ENCODE measurements around the gene GALNT16.

GALNT16 gene

GRCh38 chr14:69355154-69355597, 95.2 kb downstream of the GALNT16 start:
- no peaks in the 10 kb centered on the region for H3K27me3 ChIP-seq (ENCODE audit: low read depth)
- H3K36me3 ChIP-seq (replicated peaks), result no peaks in the 10 kb centered on the region
- no peak overlapping the region for H3K4me3 ChIP-seq
- H3K9me3 ChIP-seq, result no peaks in the 10 kb centered on the region
- in situ Hi-C loops (cut with MboI; ENCODE audit: low sequenced_read_pairs), result no loop called here
- no peaks in the 10 kb centered on the region for H3K4me1 ChIP-seq
- no peak for DNase-seq (ENCODE audit: low spot score in 2 of 2)

GRCh38 chr14:69355607-69356281, 95.8 kb downstream of the GALNT16 start:
- Histone ChIP-seq H3K9me3 (no peaks in the 10 kb centered on the region), H3K4me3 (no peak overlapping the region), H3K27me3 (ENCODE audit: low read depth) (no peaks in the 10 kb centered on the region), H3K36me3 (replicated peaks) (no peaks in the 10 kb centered on the region), H3K4me1 (no peaks in the 10 kb centered on the region)
- DNase-seq (ENCODE audit: low spot score in 2 of 2), result no peak
- in situ Hi-C loops (cut with MboI; ENCODE audit: low sequenced_read_pairs), result no loop called here

DNA sequence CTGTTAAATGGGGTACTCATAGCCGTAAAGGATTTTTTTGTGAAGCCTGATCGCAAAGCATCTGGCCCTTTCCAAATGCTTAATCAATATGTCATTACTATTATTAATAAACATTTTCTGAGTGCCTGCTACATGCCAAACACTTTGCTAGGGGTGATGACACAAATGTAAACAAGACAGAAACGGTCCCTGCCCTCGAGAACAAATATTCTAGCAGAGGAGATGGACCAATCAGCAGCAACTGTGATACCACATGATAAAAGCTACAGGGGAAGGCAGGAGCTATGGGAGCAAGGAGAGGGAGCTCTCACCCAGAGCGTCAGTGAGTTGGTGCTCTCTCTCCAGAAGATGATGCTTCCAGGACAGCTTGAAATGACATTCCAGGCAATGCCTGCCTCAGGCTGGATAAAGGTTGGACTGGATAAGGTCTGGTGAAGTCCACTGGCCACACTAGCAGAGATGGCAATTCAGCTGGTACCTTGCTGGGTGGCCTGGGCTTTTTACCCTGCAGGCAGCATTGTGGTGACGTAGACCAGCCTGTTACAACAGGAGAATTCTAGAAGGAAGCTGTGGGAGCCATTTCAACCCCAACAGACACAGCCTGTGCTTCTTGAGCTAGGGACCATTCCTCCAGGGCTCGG, 97.1 kb downstream of the GALNT16 start:
- H3K4me1 ChIP-seq, result no peaks in the 10 kb centered on the region

GRCh38 chr14:69357544-69358200, 97.7 kb downstream of the GALNT16 start:
- in situ Hi-C loops (cut with MboI; ENCODE audit: low sequenced_read_pairs), result no loop called here
- DNase-seq (ENCODE audit: low spot score in 2 of 2), result no peak
- Histone ChIP-seq H3K4me1 (no peaks in the 10 kb centered on the region), H3K9me3 (no peaks in the 10 kb centered on the region), H3K36me3 (replicated peaks) (no peaks in the 10 kb centered on the region), H3K27me3 (ENCODE audit: low read depth) (no peaks in the 10 kb centered on the region), H3K4me3 (no peak overlapping the region)

More for the DNA sequence above, 97.1 kb downstream of the GALNT16 start:
- Histone ChIP-seq H3K27me3 (ENCODE audit: low read depth) (no peaks in the 10 kb centered on the region), H3K36me3 (replicated peaks) (no peaks in the 10 kb centered on the region), H3K4me3 (no peak overlapping the region), H3K9me3 (no peaks in the 10 kb centered on the region)
- in situ Hi-C loops (cut with MboI; ENCODE audit: low sequenced_read_pairs), result no loop called here
- DNase-seq (ENCODE audit: low spot score in 2 of 2), result no peak

DNA sequence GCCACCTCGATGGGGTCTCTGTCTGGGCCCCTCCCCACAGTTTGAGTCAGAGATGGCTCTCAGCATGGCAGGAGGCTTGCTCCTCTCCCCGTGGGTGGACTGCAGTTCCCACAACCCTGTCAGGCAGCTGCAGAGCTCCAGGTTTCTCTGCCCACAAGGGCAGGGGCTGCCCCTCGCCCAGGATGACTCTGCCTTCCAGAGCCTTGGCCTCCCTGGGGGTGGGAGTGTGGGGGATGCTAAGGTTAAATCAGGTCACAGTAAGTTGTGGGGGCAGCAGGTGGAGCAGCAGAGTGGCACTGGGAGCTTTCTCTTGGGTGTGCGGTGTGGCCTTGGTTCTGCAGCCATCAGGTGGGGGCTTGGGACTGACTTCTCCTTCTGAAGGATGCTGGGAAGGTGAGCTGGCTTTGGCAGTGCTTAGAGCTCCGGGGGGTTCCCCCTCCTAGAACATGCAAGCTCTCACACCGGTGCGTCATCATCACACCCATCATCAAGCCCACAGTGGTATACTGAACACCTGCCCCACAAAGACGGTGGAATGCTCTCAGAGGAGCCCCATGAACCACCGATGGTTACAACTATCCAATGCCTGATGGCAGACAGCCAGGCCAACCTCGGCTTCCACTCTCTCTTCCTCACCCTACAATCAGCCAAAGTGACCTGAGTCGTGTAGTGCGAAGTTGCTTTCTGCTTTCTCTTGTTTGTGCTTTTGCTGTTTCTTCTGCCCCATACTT, 98.4 kb downstream of the GALNT16 start:
- Histone ChIP-seq H3K9me3 (no peaks in the 10 kb centered on the region), H3K36me3 (replicated peaks) (no peaks in the 10 kb centered on the region), H3K27me3 (ENCODE audit: low read depth) (no peaks in the 10 kb centered on the region), H3K4me3 (no peak overlapping the region), H3K4me1 (no peaks in the 10 kb centered on the region)
- DNase-seq (ENCODE audit: low spot score in 2 of 2), result no peak
- in situ Hi-C loops (cut with MboI; ENCODE audit: low sequenced_read_pairs), result no loop called here

GRCh38 chr14:69358966-69359365, 99.0 kb downstream of the GALNT16 start:
- H3K4me1 ChIP-seq, result no peaks in the 10 kb centered on the region
- in situ Hi-C loops (cut with MboI; ENCODE audit: low sequenced_read_pairs), result no loop called here
- H3K36me3 ChIP-seq (replicated peaks), result no peaks in the 10 kb centered on the region
- no peak for DNase-seq (ENCODE audit: low spot score in 2 of 2)
- H3K27me3 ChIP-seq (ENCODE audit: low read depth), result no peaks in the 10 kb centered on the region
- H3K4me3 ChIP-seq, result no peak overlapping the region
- H3K9me3 ChIP-seq, result no peaks in the 10 kb centered on the region

GRCh38 chr14:69360438-69361108, 100.6 kb downstream of the GALNT16 start:
- no peaks in the 10 kb centered on the region for H3K4me1 ChIP-seq
- DNase-seq (ENCODE audit: low spot score in 2 of 2), result peak in 1 of 2 experiments; percentile 39
- no peaks in the 10 kb centered on the region for H3K9me3 ChIP-seq
- in situ Hi-C loops (cut with MboI; ENCODE audit: low sequenced_read_pairs), result no loop called here
- H3K36me3 ChIP-seq (replicated peaks), result no peaks in the 10 kb centered on the region
- no peaks in the 10 kb centered on the region for H3K27me3 ChIP-seq (ENCODE audit: low read depth)
- no peak overlapping the region for H3K4me3 ChIP-seq

DNA sequence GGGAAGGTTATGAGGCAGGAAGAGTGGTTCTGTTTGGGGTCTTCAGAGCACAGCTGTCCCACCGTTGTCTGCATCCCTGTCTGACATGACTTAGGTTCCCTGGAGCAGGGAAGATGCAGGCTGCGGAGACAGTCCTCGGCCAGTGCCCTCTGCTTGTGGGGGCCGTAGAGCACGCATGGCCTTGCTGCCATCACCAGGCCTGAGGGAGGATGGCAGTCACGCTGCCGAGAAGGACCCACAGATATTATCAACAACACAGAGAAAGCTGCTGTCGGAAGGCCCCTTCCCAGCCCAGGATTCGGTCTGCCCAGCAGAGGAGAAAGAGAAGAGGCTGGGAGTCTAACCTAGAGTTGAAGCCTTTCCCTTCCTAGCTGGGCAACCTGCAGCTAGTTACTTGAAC, 103.1 kb downstream of the GALNT16 start:
- no peaks in the 10 kb centered on the region for H3K36me3 ChIP-seq (replicated peaks)
- H3K4me1 ChIP-seq, result no peaks in the 10 kb centered on the region
- no peaks in the 10 kb centered on the region for H3K9me3 ChIP-seq
- H3K4me3 ChIP-seq, result no peak overlapping the region
- no peaks in the 10 kb centered on the region for H3K27me3 ChIP-seq (ENCODE audit: low read depth)
- DNase-seq (ENCODE audit: low spot score in 2 of 2), result no peak
- in situ Hi-C loops (cut with MboI; ENCODE audit: low sequenced_read_pairs), result no loop called here

DNA sequence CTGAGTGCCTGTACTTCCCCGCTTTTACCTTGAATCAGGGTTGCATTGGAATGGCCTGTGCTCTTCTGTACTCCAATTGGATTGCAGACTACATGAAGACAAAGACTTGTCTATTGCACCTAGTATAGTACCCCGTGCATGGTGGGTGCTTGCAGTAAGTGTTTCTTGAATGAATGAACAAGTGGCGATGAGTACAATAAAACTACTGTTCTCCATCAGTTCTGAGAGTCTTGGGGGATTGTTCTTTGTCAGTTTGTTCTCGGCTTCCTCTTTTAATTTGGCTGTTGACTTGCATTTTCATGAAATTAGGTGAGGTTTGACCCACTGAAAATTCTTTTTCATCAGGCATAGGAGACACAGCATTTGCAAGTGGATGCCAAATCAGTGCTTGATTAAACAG, 104.0 kb downstream of the GALNT16 start:
- Histone ChIP-seq H3K36me3 (replicated peaks) (no peaks in the 10 kb centered on the region), H3K9me3 (no peaks in the 10 kb centered on the region), H3K4me1 (no peaks in the 10 kb centered on the region), H3K4me3 (no peak overlapping the region), H3K27me3 (ENCODE audit: low read depth) (no peaks in the 10 kb centered on the region)
- in situ Hi-C loops (cut with MboI; ENCODE audit: low sequenced_read_pairs), result no loop called here
- DNase-seq (ENCODE audit: low spot score in 2 of 2), result no peak

- in situ Hi-C loops (cut with MboI; ENCODE audit: low sequenced_read_pairs), result no loop called here
- H3K27me3 ChIP-seq (ENCODE audit: low read depth), result no peaks in the 10 kb centered on the region
- H3K9me3 ChIP-seq, result no peaks in the 10 kb centered on the region
- no peaks in the 10 kb centered on the region for H3K4me1 ChIP-seq
- H3K36me3 ChIP-seq (replicated peaks), result no peaks in the 10 kb centered on the region
- DNase-seq (ENCODE audit: low spot score in 2 of 2), result no peak
- H3K4me3 ChIP-seq, result no peak overlapping the region
These were observed 104.4 kb downstream of the GALNT16 start for GRCh38 chr14:69364378-69364777.

GRCh38 chr14:69366069-69366468, 106.1 kb downstream of the GALNT16 start:
- no peaks in the 10 kb centered on the region for H3K9me3 ChIP-seq
- no peaks in the 10 kb centered on the region for H3K36me3 ChIP-seq (replicated peaks)
- no peaks in the 10 kb centered on the region for H3K27me3 ChIP-seq (ENCODE audit: low read depth)
- H3K4me3 ChIP-seq, result no peak overlapping the region
- no peak for DNase-seq (ENCODE audit: low spot score in 2 of 2)
- no peaks in the 10 kb centered on the region for H3K4me1 ChIP-seq
- in situ Hi-C loops (cut with MboI; ENCODE audit: low sequenced_read_pairs), result no loop called here

DNA sequence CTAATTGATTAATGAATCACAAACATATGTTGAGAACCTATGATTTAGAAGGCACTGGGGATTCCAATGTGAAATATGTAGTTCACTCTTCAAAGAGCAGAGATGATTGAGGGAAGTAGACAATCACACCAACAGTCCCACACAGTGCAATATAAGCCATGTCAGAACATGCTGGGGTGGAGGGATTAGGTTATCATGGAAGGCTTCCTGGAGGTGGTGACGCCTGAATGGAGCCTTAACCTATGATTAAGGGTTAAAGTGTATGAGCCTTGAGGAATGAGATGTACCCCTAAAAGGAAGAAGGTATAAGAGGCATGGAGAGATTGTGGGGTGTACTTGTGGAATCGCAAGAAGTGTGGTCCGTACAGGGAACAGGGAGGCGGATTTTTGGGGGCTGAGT, 106.8 kb downstream of the GALNT16 start:
- H3K4me3 ChIP-seq, result no peak overlapping the region
- H3K27me3 ChIP-seq (ENCODE audit: low read depth), result no peaks in the 10 kb centered on the region
- no peaks in the 10 kb centered on the region for H3K9me3 ChIP-seq
- DNase-seq (ENCODE audit: low spot score in 2 of 2), result no peak
- in situ Hi-C loops (cut with MboI; ENCODE audit: low sequenced_read_pairs), result no loop called here
- H3K4me1 ChIP-seq, result no peaks in the 10 kb centered on the region
- no peaks in the 10 kb centered on the region for H3K36me3 ChIP-seq (replicated peaks)

- Histone ChIP-seq H3K4me1 (no peaks in the 10 kb centered on the region), H3K4me3 (no peak overlapping the region), H3K27me3 (ENCODE audit: low read depth) (no peaks in the 10 kb centered on the region), H3K9me3 (no peaks in the 10 kb centered on the region), H3K36me3 (replicated peaks) (no peaks in the 10 kb centered on the region; the same call in 1 of the 2 replicates)
- in situ Hi-C loops (cut with MboI; ENCODE audit: low sequenced_read_pairs), result no loop called here
- no peak for DNase-seq (ENCODE audit: low spot score in 2 of 2)
These were observed 108.4 kb downstream of the GALNT16 start for GRCh38 chr14:69368381-69368780.
